Measurements from ENCODE around the gene AP1G1.

Gene AP1G1

GRCh38 chr16:71727551-71728324, 80.9 kb downstream of the AP1G1 start:
- peak overlapping the region in 1 of 2 experiments; percentile 51 for H3K27ac ChIP-seq (ENCODE audit: insufficient read depth in 1 of 2, low read depth in 1 of 2, low read length in 2 of 2, poor library complexity in 1 of 2, severe bottlenecking in 2 of 2)
- 77% methylated on average over 6 of the region's 8 CpGs for WGBS (ENCODE audit: insufficient coverage)
- H3K36me3 ChIP-seq (ENCODE audit: control insufficient read depth in 4 of 4, insufficient read depth in 4 of 4, low read length in 3 of 4), result peaks cover 5 to 23% (median 12%) of the 10 kb centered on the region in 4 experiments
- ChIA-PET CTCF (interaction anchor here (0.6 to 1.9 kb wide), 3 partner anchors 10 to 62 kb away, joined by 3 to 6 read pairs (median 3); no protein-coding TSS in a partner anchor), POLR2A (no interaction called here)
- peaks cover 8 to 29% (median 24%) of the 10 kb centered on the region in 4 experiments for H3K4me1 ChIP-seq (ENCODE audit: control extremely low read depth in 1 of 4, control insufficient read depth in 4 of 4, insufficient read depth in 4 of 4, low read length in 3 of 4)
- no peak overlapping the region for H3K4me3 ChIP-seq (ENCODE audit: control insufficient read depth in 1 of 7, extremely low read depth in 1 of 7, insufficient read depth in 4 of 7, low read depth in 2 of 7, low read length in 6 of 7)
- no peaks in the 10 kb centered on the region for H3K9me3 ChIP-seq (ENCODE audit: control extremely low read depth in 1 of 5, control insufficient read depth in 4 of 5, insufficient read depth in 2 of 5, low read depth in 1 of 5, low read length in 4 of 5)
- DNase-seq, result peak; percentile 57 to 80 (median 63)
- no peaks in the 10 kb centered on the region for H3K27me3 ChIP-seq (replicated peaks in 2 of 5; ENCODE audit: control insufficient read depth in 4 of 5, insufficient read depth in 5 of 5, low read length in 4 of 5)

GRCh38 chr16:71726476-71727315, 81.9 kb downstream of the AP1G1 start:
- Histone ChIP-seq H3K4me1 (ENCODE audit: control extremely low read depth in 1 of 4, control insufficient read depth in 4 of 4, insufficient read depth in 4 of 4, low read length in 3 of 4) (peaks cover 11 to 37% (median 29%) of the 10 kb centered on the region in 4 experiments), H3K9me3 (ENCODE audit: control extremely low read depth in 1 of 5, control insufficient read depth in 4 of 5, insufficient read depth in 2 of 5, low read depth in 1 of 5, low read length in 4 of 5) (no peaks in the 10 kb centered on the region), H3K27me3 (replicated peaks in 2 of 5; ENCODE audit: control insufficient read depth in 4 of 5, insufficient read depth in 5 of 5, low read length in 4 of 5) (no peaks in the 10 kb centered on the region), H3K36me3 (ENCODE audit: control insufficient read depth in 4 of 4, insufficient read depth in 4 of 4, low read length in 3 of 4) (peaks cover 0 to 14% (median 4%) of the 10 kb centered on the region in 4 experiments), H3K4me3 (ENCODE audit: control insufficient read depth in 1 of 7, extremely low read depth in 1 of 7, insufficient read depth in 4 of 7, low read depth in 2 of 7, low read length in 6 of 7) (peak overlapping the region in 1 of 7 experiments; percentile 16), H3K27ac (ENCODE audit: insufficient read depth in 1 of 2, low read depth in 1 of 2, low read length in 2 of 2, poor library complexity in 1 of 2, severe bottlenecking in 2 of 2) (peak overlapping the region in 1 of 2 experiments; percentile 51)
- 58% methylated on average over 1 of the region's 4 CpGs for WGBS (ENCODE audit: insufficient coverage)
- ChIA-PET CTCF (interaction anchor here (0.8 kb wide), 1 partner anchor 17 kb away, joined by 3 read pairs; no protein-coding TSS in a partner anchor), POLR2A (no interaction called here)
- peak; percentile 55 to 82 (median 78) for DNase-seq

DNA sequence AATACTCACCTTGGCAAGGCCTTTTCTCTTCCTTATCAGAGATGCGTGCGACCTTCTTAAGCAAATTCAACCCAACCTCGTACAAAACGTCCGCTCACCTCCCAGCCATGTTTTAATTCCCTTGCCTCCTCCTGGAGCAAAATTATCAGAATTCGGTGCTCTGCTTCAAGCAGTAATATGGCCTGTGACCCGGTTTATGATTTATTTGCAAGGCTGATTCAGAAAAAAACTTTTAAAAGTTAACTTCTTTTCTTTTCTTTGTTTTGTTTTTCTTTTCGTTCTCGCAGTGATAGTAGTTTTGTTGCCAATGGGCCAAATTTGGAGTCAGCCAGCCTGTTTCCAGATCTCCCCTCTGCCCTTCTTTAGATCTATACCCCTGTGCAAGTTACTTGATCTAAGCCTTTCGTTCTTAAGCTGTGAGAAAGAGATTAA, 84.3 kb downstream of the AP1G1 start, which contains the start of gene PHLPP2:
Gene PHLPP2, minus strand, starts transcription at position 382 of the 432 bp plus-strand sequence. CDS start 9,906 bp downstream, outside the sequence.
- Histone ChIP-seq H3K9me3 (ENCODE audit: control extremely low read depth in 1 of 5, control insufficient read depth in 4 of 5, insufficient read depth in 2 of 5, low read depth in 1 of 5, low read length in 4 of 5) (no peaks in the 10 kb centered on the region), H3K4me1 (ENCODE audit: control extremely low read depth in 1 of 4, control insufficient read depth in 4 of 4, insufficient read depth in 4 of 4, low read length in 3 of 4) (peaks cover 11 to 37% (median 29%) of the 10 kb centered on the region in 4 experiments), H3K4me3 (ENCODE audit: control insufficient read depth in 1 of 7, extremely low read depth in 1 of 7, insufficient read depth in 4 of 7, low read depth in 2 of 7, low read length in 6 of 7) (peak within 1 kb of the TSS; percentile 72 to 91 (median 76)), H3K27ac (ENCODE audit: insufficient read depth in 1 of 2, low read depth in 1 of 2, low read length in 2 of 2, poor library complexity in 1 of 2, severe bottlenecking in 2 of 2) (peak within 1 kb of the TSS in 1 of 2 experiments; percentile 68), H3K36me3 (ENCODE audit: control insufficient read depth in 4 of 4, insufficient read depth in 4 of 4, low read length in 3 of 4) (no peaks in the 10 kb centered on the region), H3K27me3 (replicated peaks in 2 of 5; ENCODE audit: control insufficient read depth in 4 of 5, insufficient read depth in 5 of 5, low read length in 4 of 5) (no peaks in the 10 kb centered on the region)
- no peak for DNase-seq
- CTCF ChIA-PET, result no interaction called here
- POLR2A ChIA-PET, result no interaction called here
- 26% methylated on average over 9 of the region's 10 CpGs for WGBS (ENCODE audit: insufficient coverage)

DNA sequence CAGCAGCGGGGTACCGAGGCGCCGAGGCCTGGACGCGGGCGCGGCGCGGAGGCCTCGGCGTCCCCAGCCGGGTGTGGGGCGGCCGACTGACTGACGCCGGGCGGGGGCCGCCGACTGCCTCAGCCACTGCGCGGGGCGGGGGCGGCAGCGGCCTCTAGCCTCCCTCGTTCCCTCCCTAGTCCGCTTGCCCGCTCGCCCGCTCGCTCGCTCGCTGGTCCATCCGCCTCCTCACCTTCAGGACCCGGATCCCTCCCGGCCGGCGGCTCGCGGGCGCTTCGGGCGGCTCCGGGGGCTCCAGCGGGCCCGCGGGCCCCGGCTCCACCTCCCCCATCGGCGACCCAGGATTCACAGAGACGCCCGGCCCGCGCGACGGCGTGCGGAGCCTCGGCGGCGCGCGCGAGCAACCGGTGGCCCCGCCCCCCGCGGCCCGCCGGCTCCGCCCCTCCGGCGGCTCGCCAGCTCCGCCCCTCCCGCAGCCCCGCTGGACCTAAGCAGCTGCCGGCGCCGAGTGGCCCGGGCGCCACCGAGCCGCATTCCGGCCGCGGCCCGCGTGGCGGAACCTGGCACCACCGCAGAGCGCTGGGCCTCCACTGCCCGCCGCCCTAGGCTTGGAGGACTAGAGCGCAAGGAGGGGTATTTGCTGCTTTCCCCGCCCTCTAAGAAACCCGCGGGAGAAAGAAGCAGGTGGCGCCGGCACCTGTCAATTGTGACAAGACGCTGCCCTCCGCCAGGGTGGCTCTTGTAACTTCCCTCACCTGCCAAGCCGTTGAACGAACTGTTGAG, 84.9 kb downstream of the AP1G1 start:
- no peaks in the 10 kb centered on the region for H3K36me3 ChIP-seq (ENCODE audit: control insufficient read depth in 4 of 4, insufficient read depth in 4 of 4, low read length in 3 of 4)
- H3K4me1 ChIP-seq (ENCODE audit: control extremely low read depth in 1 of 4, control insufficient read depth in 4 of 4, insufficient read depth in 4 of 4, low read length in 3 of 4), result peaks cover 11 to 37% (median 29%) of the 10 kb centered on the region in 4 experiments
- 0% methylated on average over 95 of the region's 104 CpGs for WGBS (ENCODE audit: insufficient coverage)
- no peaks in the 10 kb centered on the region for H3K27me3 ChIP-seq (replicated peaks in 2 of 5; ENCODE audit: control insufficient read depth in 4 of 5, insufficient read depth in 5 of 5, low read length in 4 of 5)
- DNase-seq, result peak; percentile 58 to 85 (median 72)
- ChIA-PET CTCF (no interaction called here), POLR2A (no interaction called here)
- peak overlapping the region; percentile 72 to 91 (median 76) for H3K4me3 ChIP-seq (ENCODE audit: control insufficient read depth in 1 of 7, extremely low read depth in 1 of 7, insufficient read depth in 4 of 7, low read depth in 2 of 7, low read length in 6 of 7)
- peak overlapping the region in 1 of 2 experiments; percentile 68 for H3K27ac ChIP-seq (ENCODE audit: insufficient read depth in 1 of 2, low read depth in 1 of 2, low read length in 2 of 2, poor library complexity in 1 of 2, severe bottlenecking in 2 of 2)
- no peaks in the 10 kb centered on the region for H3K9me3 ChIP-seq (ENCODE audit: control extremely low read depth in 1 of 5, control insufficient read depth in 4 of 5, insufficient read depth in 2 of 5, low read depth in 1 of 5, low read length in 4 of 5)

- CTCF ChIA-PET, result no interaction called here
Observed at GRCh38 chr16:71722801-71723536, 85.7 kb downstream of the AP1G1 start.

GRCh38 chr16:71721066-71721740, 87.4 kb downstream of the AP1G1 start:
- WGBS (ENCODE audit: insufficient coverage), result 92% methylated on average over 4 of the region's 8 CpGs
- CTCF ChIA-PET, result interaction anchor here (0.7 to 1.5 kb wide), 2 partner anchors 14 to 110 kb away, joined by 3 to 5 read pairs; no protein-coding TSS in a partner anchor
- no peaks in the 10 kb centered on the region for H3K9me3 ChIP-seq (ENCODE audit: control extremely low read depth in 1 of 5, control insufficient read depth in 4 of 5, insufficient read depth in 2 of 5, low read depth in 1 of 5, low read length in 4 of 5)

More at GRCh38 chr16:71722801-71723536, 85.7 kb downstream of the AP1G1 start:
- H3K27me3 ChIP-seq (replicated peaks in 2 of 5; ENCODE audit: control insufficient read depth in 4 of 5, insufficient read depth in 5 of 5, low read length in 4 of 5), result no peaks in the 10 kb centered on the region
- WGBS (ENCODE audit: insufficient coverage), result 0% methylated on average over 52 of the region's 59 CpGs
- no peaks in the 10 kb centered on the region for H3K36me3 ChIP-seq (ENCODE audit: control insufficient read depth in 4 of 4, insufficient read depth in 4 of 4, low read length in 3 of 4)
- peak overlapping the region; percentile 72 to 91 (median 76) for H3K4me3 ChIP-seq (ENCODE audit: control insufficient read depth in 1 of 7, extremely low read depth in 1 of 7, insufficient read depth in 4 of 7, low read depth in 2 of 7, low read length in 6 of 7)
- DNase-seq, result peak; percentile 51 to 74 (median 66)
- no peaks in the 10 kb centered on the region for H3K9me3 ChIP-seq (ENCODE audit: control extremely low read depth in 1 of 5, control insufficient read depth in 4 of 5, insufficient read depth in 2 of 5, low read depth in 1 of 5, low read length in 4 of 5)
- peak overlapping the region in 1 of 2 experiments; percentile 68 for H3K27ac ChIP-seq (ENCODE audit: insufficient read depth in 1 of 2, low read depth in 1 of 2, low read length in 2 of 2, poor library complexity in 1 of 2, severe bottlenecking in 2 of 2)
- peaks cover 11 to 36% (median 28%) of the 10 kb centered on the region in 4 experiments for H3K4me1 ChIP-seq (ENCODE audit: control extremely low read depth in 1 of 4, control insufficient read depth in 4 of 4, insufficient read depth in 4 of 4, low read length in 3 of 4)
- POLR2A ChIA-PET, result no interaction called here

More at GRCh38 chr16:71721066-71721740, 87.4 kb downstream of the AP1G1 start:
- DNase-seq, result no peak
- POLR2A ChIA-PET, result no interaction called here
- peaks cover 7 to 21% (median 15%) of the 10 kb centered on the region in 4 experiments for H3K4me1 ChIP-seq (ENCODE audit: control extremely low read depth in 1 of 4, control insufficient read depth in 4 of 4, insufficient read depth in 4 of 4, low read length in 3 of 4)
- H3K27ac ChIP-seq (ENCODE audit: insufficient read depth in 1 of 2, low read depth in 1 of 2, low read length in 2 of 2, poor library complexity in 1 of 2, severe bottlenecking in 2 of 2), result no peak overlapping the region
- no peak overlapping the region for H3K4me3 ChIP-seq (ENCODE audit: control insufficient read depth in 1 of 7, extremely low read depth in 1 of 7, insufficient read depth in 4 of 7, low read depth in 2 of 7, low read length in 6 of 7)
- H3K27me3 ChIP-seq (replicated peaks in 2 of 5; ENCODE audit: control insufficient read depth in 4 of 5, insufficient read depth in 5 of 5, low read length in 4 of 5), result no peaks in the 10 kb centered on the region
- no peaks in the 10 kb centered on the region for H3K36me3 ChIP-seq (ENCODE audit: control insufficient read depth in 4 of 4, insufficient read depth in 4 of 4, low read length in 3 of 4)

Data from common myeloid progenitor, CD34-positive (primary cell).